HFFc6 (cell line): ENCODE measurements around the gene MMADHC. TPM values are rescaled to one million over a fixed set of nuclear protein-coding genes. Genes with fewer than 3 reads are reported as not detected.

ENCODE experiments used
- DNase-seq: peaks from one replicate; pipeline ENCODE4 v3.0.0-alpha.2; 2018
- H3K27ac Mint-ChIP-seq: 2 replicates; pipeline ENCODE4 v1.8.0; 2020; ENCODE audit warnings: mild to moderate bottlenecking, mixed read lengths
- H3K27me3 Mint-ChIP-seq: 2 replicates; pipeline ENCODE4 v1.8.0; 2021; ENCODE audit warnings: mild to moderate bottlenecking, moderate library complexity, mixed read lengths; ENCODE audit not compliant: insufficient read depth
- H3K36me3 Mint-ChIP-seq: 2 replicates; pipeline ENCODE4 v1.8.0; 2021; ENCODE audit warnings: low read depth, mixed read lengths
- H3K4me1 Mint-ChIP-seq: 2 replicates; pipeline ENCODE4 v1.8.0; 2020; ENCODE audit warnings: low read depth, mixed read lengths
- H3K4me3 Mint-ChIP-seq: 2 replicates; pipeline ENCODE4 v1.8.0; 2020; ENCODE audit warnings: mild to moderate bottlenecking, moderate library complexity, mixed read lengths
- H3K9me3 Mint-ChIP-seq: 2 replicates; pipeline ENCODE4 v1.8.0; 2020; ENCODE audit warnings: mild to moderate bottlenecking, mixed read lengths
- total RNA-seq, 6 experiments: library from RNA; stranded (reverse); fragmentation: NEBNext Ultra II Directional; extraction: Animal tissue kit (Norgen Biotek cat#: 25700); gene quantifications; 2 replicates in 1 of 6; 3 replicates in 5 of 6; pipeline ENCODE4 v1.2.3, GENCODE V29; 2021
- TF ChIP-seq, protein P1 (sequence below): fragments of 200-600 bp; sonication (generic); IDR thresholded peaks from 2 replicates; pipeline ENCODE4 v1.5.0; 2021; ENCODE audit warnings: antibody characterized with exemption, mild to moderate bottlenecking

MMADHC gene
- total RNA-seq, 6 experiments from 2014 or later: 134 to 176 (median 154) TPM

DNA sequence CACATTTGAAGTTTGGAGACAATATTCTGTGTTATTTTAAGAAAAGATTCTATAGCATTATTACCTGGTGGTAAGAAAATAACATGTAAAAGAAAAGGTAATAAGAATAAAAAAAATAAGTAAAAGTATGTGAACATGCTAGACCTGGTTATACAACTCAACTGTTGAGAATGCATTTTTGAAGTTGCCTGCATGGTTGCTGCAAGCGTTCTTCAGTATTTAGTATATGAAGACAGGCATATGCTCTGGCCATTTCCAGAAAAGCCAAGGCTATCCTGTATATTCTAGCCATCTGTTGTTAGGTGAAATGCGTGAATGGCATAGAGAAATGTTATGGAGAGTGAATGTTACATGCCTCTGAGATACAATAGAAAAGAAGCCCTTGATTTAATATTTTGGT lies 6.8 kb upstream of the MMADHC start:
- Mint-ChIP-seq H3K4me3 (no peak overlapping the region), H3K36me3 (0 out of 2 replicates have a peak, but pooled peaks cover 4% of the 10 kb centered on the region), H3K27ac (no peak overlapping the region), H3K9me3 (no peaks in the 10 kb centered on the region), H3K27me3 (no peaks in the 10 kb centered on the region), H3K4me1 (peaks cover 57% of the 10 kb centered on the region)
- TF ChIP-seq, protein P1, sequence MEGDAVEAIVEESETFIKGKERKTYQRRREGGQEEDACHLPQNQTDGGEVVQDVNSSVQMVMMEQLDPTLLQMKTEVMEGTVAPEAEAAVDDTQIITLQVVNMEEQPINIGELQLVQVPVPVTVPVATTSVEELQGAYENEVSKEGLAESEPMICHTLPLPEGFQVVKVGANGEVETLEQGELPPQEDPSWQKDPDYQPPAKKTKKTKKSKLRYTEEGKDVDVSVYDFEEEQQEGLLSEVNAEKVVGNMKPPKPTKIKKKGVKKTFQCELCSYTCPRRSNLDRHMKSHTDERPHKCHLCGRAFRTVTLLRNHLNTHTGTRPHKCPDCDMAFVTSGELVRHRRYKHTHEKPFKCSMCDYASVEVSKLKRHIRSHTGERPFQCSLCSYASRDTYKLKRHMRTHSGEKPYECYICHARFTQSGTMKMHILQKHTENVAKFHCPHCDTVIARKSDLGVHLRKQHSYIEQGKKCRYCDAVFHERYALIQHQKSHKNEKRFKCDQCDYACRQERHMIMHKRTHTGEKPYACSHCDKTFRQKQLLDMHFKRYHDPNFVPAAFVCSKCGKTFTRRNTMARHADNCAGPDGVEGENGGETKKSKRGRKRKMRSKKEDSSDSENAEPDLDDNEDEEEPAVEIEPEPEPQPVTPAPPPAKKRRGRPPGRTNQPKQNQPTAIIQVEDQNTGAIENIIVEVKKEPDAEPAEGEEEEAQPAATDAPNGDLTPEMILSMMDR: no peak
- no peak for DNase-seq

DNA sequence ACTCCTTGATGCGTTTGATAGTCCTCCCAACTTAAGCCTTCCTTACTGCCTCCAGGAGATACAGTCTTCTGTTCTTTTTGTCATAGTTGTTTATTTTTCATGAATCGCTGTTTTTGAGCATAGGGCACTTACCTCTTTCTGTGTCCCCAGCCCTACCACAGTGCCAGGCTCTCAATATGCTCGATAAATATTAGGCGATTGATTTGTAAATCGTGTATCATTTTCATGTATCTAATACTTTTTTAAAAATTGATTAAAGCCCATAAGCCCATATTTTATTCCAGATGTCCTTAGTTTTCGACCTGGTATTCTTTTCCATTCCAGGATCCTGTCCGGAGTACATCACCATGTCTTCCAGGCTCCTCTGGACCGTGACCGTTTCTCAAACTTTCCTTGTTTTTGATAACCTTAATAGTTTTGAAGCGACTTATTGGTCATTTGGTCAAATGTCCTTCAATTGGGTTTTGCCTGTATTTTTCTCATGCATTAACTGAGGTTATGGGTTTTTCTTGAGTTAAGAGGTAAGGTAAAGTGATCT lies 444 bp upstream of the MMADHC start:
- TF ChIP-seq, protein P1: no peak
- Mint-ChIP-seq H3K27me3 (no peaks in the 10 kb centered on the region; the same call in 1 of the 2 replicates), H3K4me1 (peaks cover 57% of the 10 kb centered on the region), H3K36me3 (peaks cover 38% of the 10 kb centered on the region), H3K9me3 (no peaks in the 10 kb centered on the region), H3K4me3 (peak overlapping the region; percentile 99), H3K27ac (peak overlapping the region; percentile 100)
- DNase-seq: no peak

DNA sequence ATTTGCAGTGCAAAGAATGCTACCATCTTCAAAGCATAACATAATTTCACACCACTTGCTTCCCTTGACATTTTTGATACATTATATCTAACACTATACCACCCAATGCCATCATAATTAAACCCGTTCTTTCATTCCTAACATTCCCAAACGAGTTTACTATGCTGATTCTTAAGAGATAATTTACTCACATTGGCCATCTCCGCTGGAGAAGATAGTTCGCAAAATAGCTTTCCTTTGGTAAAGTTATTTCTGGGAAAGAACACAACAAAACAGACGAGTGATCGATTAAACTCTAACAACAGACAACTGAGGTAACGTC lies 716 bp downstream of the MMADHC start:
- TF ChIP-seq, protein P1: no peak
- peaks cover 68% of the 10 kb centered on the region for H3K4me1 Mint-ChIP-seq
- H3K36me3 Mint-ChIP-seq: peaks cover 46% of the 10 kb centered on the region
- DNase-seq: no peak
- no peaks in the 10 kb centered on the region; the same call in 1 of the 2 replicates for H3K27me3 Mint-ChIP-seq
- H3K4me3 Mint-ChIP-seq: peak overlapping the region; percentile 99
- H3K9me3 Mint-ChIP-seq: no peaks in the 10 kb centered on the region
- H3K27ac Mint-ChIP-seq: peak overlapping the region; percentile 100

DNA sequence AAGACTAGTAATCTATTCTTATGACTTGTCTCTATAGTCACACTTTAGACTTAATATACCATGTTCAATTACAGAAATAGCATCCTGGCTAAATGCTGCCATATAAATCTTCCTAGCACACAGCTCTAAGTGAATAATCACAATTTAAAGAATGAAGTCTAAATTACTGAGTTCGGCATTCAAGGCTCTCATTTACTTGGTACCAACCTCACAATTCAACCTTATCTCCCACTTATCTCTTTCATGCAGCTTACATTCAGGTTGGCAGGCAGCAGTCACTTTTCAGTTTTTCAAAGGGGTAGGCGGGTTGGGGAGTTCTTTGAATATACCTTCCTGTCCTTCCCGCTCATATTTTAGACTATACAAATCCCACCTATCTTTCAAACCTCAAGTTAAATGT lies 1.5 kb downstream of the MMADHC start:
- H3K9me3 Mint-ChIP-seq: no peaks in the 10 kb centered on the region
- peaks cover 76% of the 10 kb centered on the region for H3K4me1 Mint-ChIP-seq
- peak overlapping the region; percentile 100 for H3K27ac Mint-ChIP-seq
- no peaks in the 10 kb centered on the region; the same call in 1 of the 2 replicates for H3K27me3 Mint-ChIP-seq
- H3K36me3 Mint-ChIP-seq: peaks cover 50% of the 10 kb centered on the region
- TF ChIP-seq, protein P1: no peak
- peak overlapping the region; percentile 99 for H3K4me3 Mint-ChIP-seq
- no peak for DNase-seq

DNA sequence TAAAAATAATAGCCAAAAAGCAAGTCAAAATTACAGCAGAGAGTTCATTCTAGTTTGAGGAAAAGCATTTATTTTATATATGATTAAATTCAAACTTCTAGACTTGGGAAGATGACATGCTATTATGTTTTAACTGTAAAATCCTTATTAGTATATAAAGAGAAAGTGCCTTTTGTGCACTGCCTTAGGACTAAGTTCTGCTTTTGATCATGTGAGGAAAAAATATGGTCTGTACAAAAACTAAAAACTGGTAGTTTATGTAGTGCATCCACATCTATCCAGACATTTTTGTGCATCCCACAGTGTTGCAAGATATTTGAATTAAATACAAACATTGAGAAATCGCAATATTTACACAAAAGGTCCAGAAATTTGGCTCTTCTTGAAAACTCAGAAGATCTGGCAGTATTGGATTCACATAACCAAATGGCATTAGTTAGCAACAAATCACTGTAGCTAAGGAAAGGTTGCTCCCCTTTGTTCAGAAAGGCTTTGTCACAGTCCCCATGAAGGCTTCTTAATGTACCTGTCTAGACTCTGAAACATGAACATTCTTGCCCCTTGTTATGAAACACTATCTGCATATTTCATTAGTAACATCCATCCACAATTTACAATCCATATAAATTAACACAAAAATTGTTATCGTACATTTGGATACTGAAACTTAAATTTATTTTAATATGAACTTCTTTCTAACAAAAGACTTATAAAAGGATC lies 2.2 kb downstream of the MMADHC start:
- Mint-ChIP-seq H3K4me3 (peak overlapping the region; percentile 99), H3K36me3 (peaks cover 55% of the 10 kb centered on the region), H3K27ac (peak overlapping the region; percentile 100; the same call in 1 of the 2 replicates)

More for the DNA sequence above, 2.2 kb downstream of the MMADHC start:
- DNase-seq: no peak
- H3K4me1 Mint-ChIP-seq: peaks cover 84% of the 10 kb centered on the region
- TF ChIP-seq, protein P1: no peak
- no peaks in the 10 kb centered on the region; the same call in 1 of the 2 replicates for H3K27me3 Mint-ChIP-seq
- H3K9me3 Mint-ChIP-seq: no peaks in the 10 kb centered on the region
